Stimulated activated CD8-positive, alpha-beta memory T cell treated with anti-CD3 and anti-CD28 coated beads, Interleukin-12 subunit alpha, Interleukin-12 subunit beta, amount 100 ng/mL, for 4 hours (primary cell): Measurements from ENCODE around the gene ARFIP1.
"Not testable (repeated sequence)": the region's sequence is repeated elsewhere in the genome, so short reads cannot be mapped to it uniquely, and the experiment has no call there.

Experiments used
- DNase-seq: peaks from one replicate; pipeline ENCODE4 v3.0.0-alpha.2; 2020; ENCODE audit warnings: low read depth

The ARFIP1 gene, protein sequence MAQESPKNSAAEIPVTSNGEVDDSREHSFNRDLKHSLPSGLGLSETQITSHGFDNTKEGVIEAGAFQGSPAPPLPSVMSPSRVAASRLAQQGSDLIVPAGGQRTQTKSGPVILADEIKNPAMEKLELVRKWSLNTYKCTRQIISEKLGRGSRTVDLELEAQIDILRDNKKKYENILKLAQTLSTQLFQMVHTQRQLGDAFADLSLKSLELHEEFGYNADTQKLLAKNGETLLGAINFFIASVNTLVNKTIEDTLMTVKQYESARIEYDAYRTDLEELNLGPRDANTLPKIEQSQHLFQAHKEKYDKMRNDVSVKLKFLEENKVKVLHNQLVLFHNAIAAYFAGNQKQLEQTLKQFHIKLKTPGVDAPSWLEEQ

DNA sequence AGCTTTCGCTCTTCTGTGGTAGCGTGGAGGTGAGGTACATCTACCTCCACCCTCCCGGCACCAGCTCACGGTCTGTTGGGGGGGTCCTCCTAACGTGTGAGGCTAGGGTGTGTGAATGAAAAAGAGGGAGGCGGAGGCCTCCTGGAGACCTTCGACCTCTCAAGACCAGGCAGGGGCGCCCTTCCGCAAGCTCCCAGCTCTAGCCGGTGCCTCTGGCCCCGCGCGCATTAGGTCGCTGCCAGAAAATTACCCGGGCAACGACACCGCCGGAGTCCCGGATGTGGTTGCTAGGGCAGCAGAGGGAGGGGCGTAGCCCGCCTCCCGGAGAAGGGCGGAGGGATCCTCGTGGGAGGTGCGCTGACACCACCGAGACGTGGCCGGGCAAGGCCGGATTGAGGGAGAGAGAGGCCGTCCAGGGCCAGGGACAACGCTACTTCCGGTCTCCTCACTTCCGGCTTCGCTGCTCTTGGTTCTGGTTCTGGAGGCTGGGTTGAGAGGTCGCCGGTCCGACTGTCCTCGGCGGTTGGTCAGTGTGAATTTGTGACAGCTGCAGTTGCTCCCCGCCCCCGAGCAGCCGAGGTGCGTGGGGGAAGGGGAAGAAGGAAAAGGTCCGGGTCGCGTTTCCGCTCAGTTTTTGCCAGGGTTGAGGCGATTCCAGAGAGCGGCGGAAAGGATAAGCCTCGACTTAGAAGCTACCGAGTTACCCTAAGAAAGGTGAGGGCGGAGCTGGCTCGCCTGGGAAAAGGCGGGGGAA lies at the start of gene ARFIP1, which contains the start of gene TIGD4:
Gene ARFIP1, plus strand, starts transcription at position 442 of the 754 bp plus-strand sequence. CDS start 49,680 bp downstream, outside the sequence.
Gene TIGD4, minus strand, starts transcription at position 218 of the 754 bp plus-strand sequence. CDS start 8,726 bp downstream, outside the sequence.
- peak; percentile 91 for DNase-seq

DNA sequence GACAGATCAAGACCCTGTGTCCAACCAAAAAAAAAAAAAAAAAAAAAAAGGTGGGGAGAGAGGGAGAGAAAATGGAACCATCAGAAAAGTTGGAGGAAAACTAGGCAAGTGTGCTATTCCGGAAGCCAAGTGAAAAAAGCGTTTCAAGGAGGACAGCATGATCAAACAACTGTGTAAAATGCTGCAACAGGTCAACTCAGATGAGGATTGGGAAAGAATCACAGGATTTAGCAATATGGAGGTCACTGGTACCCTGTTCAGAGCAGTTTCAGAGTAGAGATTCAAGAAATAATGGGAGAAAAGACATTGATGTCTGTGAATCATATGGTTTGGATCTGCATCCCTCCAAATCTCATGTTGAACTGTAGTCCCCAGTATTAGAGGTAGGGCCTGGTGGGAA lies 47.8 kb upstream of the ARFIP1 start:
- DNase-seq, result no peak

DNA sequence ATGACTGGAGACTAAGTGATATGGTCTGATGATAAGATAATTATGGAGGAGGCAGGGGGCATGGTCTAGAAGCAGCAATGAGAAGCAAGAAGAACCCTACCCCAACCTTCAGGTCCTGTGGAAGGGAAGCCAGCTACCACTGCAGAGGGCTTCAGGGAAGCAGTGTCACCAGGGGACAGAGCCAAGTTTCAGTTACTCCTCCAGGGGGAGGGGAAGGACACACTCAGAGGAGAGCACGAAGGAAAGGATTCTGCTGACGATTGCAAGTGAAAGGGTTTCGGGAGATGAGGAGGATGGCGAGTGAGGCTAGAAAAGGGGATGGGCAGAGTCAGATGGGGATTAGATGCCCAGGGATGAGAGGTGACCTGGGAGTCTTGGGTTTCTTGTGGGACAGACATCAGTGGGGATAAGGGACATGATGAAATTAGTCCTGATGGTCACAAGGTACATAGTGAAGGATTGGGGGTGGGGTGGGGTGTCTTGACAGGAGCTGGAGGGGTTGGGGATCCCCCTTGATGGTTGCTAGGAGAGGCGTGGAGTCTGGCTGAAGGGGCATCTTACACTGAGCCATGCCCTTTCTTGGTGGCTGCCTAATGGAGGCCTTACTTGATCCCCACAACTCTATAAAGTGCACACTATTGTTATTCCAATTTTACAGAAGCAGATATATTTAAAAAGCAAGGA lies 45.6 kb upstream of the ARFIP1 start:
- DNase-seq, result no peak

DNA sequence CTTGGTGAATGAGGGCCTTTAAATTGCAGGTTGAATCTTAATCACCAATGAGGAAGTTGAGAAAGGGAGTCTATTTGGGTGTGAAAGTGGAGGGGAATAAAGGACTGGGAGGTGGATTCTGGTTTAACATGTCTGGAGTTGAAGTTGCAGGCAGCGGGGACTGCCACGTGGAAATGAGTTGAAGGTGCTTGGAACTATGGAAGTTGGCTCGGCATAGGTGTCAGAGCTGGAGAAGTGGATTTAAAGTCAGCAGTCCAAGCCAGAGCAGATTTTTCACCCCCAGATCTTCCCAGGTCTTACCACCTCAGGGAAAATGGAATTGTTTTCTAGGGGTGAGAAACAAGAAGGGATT lies 45.1 kb upstream of the ARFIP1 start:
- DNase-seq, result no peak

DNA sequence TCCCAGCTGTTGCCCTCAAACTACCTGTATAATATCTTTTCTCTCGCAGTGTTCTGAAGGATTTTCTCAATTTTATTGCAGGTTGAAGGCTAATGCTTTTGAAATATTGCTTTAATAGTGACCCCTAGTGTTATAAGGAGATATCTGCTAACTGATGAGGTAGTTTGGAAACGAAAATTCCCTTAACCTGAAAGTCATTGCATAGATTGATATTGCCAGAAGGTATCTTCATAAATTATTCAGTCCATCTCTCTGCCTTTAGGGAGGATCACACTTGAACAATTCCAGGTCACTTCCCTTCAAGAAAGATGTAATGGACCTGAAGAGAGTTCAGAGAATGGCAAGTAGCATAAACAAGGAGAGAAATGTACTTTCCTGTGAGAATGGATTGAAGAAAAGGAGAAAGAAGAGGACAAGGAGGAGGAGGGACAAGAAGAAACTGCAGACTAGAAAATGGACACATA lies 44.3 kb upstream of the ARFIP1 start:
- DNase-seq, result no peak

DNA sequence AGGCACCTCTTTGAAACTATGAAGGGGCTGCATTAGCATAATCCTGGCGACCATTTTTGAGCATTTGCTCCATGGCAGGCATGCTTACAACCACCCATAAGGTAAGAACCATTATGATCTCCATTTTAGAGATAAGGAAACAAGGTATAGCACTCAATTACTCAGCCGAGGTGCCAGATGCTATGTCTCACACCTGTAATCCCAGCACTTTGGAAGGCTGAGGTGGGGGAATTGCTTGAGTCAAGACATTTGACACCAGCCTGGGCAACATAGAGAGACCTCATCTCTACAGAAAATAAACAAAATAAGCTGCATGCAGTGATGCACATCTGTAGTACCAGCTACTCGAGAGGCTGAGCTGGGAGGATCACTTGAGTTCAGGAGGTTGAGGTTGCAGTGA lies 43.8 kb upstream of the ARFIP1 start:
- no peak for DNase-seq

DNA sequence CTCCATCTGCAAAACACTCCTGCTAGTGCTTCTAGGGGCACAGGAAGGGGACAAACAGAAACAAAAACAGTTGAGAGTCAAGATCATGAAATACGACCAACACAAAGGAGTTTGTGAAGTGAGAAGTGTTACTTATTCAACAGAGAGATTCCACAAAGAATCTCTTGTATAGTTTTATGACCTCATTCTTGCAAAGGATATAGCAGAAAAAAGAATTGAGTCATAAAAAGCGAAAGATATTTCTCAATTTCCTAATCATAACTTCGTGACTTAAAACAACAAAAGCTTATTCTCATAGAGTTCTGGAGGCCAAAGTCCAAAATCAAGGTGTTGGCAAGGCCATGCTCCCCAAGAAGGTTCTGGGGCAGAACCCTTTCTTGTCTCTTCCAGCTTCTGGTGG lies 40.9 kb upstream of the ARFIP1 start:
- no peak for DNase-seq

DNA sequence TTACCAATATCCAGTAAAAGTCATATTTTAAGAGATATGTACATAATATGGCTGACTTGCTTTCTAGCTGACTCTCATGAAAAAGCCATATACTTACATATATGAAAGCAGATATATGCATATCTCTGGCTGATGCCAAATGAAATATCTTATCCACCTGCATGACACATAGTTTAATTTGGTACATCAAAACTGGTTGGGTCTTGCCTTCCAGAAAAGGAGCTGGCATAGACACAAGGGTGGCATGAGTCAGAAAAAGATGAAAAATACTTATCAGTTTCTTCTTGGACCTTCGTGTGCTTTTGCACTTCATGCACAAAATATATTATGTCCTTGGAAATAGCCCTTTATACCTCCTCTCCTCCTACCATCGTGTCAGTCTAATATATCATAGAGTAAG lies 32.3 kb upstream of the ARFIP1 start:
- DNase-seq, result no peak

DNA sequence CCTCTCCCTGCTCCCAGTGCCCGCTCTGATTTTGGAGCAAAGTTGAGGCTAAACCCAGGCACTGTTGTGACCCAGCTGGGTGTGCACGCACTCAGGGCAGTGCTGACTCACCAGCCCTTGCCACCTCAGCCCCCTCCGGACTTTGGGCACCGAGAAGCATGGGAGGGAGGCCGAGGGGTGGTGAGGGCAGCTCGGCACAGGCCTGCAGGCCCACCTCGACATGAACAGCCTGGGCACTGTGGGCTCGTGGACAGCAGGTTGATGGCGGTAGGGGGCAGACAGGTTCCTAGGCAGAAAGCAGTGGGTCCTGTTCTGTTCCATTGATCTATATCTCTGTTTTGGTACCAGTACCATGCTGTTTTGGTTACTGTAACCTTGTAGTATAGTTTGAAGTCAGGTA lies 31.1 kb upstream of the ARFIP1 start:
- DNase-seq, result no peak

DNA sequence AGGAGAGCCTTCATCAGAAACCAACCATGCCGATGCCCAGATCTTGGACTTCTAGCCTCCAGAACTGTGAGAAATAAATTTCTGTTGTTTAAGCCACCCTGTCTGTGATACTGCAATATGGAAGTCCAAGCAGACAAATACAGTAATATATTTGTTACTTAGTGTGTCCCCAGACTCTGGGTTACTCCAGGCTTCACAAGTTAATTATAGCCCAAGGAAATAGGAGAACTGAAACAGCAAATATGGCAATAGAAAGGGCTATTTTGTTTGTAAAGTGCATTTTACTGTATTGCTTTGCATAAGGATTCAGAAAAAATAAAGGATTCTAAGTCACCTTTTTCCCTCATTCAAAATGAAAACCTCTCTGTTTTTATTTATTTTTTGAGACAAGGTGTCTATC lies 16.0 kb upstream of the ARFIP1 start:
- no peak for DNase-seq

DNA sequence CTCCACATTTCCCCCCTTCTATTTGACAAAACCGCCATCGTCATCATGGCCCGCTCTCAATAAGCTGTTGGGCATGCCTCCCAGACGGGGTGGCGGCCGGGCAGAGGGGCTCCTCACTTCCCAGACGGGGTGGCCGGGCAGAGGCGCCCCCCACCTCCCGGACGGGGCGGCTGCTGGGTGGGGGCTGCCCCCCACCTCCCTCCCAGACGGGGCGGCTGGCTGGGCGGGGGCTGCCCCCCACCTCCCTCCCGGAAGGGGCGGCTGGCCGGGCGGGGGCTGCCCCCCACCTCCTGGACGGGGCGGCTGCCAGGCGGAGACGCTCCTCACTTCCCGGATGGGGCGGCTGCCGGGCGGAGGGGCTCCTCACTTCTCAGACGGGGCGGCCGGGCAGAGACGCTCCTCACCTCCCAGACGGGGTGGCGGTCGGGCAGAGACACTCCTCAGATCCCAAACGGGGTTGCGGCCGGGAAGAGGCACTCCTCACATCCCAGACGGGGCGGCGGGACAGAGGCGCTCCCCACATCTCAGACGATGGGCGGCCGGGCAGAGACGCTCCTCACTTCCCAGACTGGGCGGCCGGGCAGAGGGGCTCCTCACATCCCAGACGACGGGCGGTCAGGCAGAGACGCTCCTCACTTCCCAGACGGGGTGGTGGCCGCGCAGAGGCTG lies 14.6 kb upstream of the ARFIP1 start:
- not testable (repeated sequence) for DNase-seq

DNA sequence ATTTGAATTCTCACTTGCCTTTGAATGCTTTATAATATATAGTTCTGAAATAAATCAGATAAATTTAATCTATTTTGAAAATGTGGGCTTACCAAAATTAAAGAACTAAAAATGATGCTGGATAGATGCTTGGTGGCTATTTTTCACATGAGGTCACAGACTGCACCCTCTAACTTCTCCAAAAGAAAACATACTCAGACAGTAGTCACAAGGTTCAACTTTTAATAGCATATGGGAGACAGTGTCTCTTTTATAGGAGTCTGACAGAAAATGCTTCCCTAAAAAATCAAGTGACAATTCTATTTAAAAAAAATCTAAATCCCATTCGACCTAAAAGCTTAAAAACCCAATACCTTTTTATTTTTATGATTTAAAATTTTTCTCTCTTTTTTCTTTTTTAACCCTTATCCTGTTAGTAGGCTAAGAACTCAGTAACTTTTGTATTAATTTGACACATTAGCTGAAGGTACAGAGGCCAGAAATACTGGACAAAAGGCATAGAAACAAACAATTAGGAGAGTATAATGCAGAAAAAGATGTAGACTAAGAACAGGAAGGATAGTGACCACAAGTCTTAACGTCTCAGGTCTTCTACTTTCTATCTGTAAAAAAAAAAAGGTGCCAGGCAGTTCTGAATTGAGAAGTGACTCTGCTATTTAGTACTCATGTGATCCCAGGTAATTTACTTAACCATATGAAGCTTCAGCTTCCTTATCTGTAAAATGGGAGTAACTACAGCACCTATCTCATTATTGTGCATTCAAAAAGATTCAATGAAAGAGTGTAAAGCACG lies 7.8 kb upstream of the ARFIP1 start:
- no peak for DNase-seq

DNA sequence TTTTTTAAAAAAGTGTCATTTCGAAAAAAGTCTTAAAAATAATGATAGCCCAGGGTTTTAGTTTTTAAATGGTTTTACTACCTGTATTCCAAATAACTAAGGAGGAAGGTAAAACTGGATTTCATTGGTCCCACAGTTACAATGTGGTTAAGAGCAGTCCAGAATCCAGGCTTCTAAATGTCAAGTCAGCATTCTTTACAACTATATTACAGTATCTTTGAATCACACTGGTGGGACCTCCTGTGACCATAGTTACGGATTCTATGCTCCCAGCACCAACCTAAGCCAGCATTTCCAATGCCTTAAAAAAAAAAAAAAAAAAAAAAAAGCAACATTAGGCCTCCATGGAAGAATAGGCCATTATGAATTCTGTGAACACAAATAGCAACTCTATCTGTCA lies 6.4 kb upstream of the ARFIP1 start:
- no peak for DNase-seq

DNA sequence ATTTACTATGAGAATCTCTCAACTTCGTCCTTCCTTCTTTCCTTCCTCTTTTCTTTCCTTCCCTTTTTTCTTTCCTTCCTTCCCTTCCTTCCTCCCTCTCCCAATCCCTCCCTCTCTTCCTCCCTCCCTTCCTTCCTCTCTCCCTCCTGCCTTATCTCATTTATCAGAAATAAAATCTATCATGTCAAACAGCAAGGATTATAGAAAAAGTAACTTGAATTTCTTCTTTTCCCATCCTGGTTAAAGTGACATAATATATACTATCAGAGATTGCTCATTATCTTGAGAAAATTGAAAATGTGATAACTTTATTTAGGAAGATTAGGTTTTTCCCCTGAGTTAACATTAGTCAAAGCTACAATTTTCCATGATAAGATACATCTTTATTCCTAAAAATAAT lies 5.8 kb upstream of the ARFIP1 start:
- no peak for DNase-seq

DNA sequence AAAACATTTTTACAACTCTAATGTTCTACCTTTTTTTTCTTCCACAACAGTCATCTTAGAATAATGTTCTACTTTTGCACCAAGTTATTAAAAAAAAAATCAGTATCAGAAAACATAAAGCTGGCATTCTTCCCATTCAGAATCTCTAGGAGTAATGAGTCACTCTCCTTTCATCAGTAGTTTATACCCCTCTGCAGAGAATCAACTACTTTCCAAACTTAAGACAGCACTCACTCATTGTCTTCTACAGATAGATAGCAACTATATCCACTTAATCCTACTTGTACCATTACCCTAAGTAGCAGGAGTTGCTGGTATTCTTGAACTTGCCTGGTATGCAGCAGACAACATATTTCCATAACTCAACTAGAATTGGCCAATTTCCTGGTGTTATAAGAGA lies 3.4 kb upstream of the ARFIP1 start:
- DNase-seq, result no peak

DNA sequence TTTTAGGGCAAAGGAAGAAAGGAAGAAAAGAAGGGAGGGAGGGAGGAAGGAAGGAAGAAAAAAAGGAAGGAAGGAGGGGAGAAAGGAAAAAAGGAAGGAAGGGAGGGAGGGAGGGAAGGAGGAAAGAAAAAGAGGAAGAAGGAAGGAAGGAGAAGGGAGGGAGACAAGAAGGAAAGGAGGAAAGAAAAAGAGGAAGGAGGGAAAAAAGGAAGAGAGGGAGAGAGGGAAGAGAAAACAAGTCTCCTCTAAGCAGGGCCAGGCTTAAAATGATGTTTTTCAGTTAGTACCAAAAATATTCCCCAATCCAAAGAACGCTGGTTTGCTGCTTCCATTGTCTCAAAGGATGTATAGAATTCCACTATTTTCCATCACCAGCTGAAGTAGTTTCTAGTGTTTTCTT lies 2.3 kb upstream of the ARFIP1 start:
- no peak for DNase-seq

DNA sequence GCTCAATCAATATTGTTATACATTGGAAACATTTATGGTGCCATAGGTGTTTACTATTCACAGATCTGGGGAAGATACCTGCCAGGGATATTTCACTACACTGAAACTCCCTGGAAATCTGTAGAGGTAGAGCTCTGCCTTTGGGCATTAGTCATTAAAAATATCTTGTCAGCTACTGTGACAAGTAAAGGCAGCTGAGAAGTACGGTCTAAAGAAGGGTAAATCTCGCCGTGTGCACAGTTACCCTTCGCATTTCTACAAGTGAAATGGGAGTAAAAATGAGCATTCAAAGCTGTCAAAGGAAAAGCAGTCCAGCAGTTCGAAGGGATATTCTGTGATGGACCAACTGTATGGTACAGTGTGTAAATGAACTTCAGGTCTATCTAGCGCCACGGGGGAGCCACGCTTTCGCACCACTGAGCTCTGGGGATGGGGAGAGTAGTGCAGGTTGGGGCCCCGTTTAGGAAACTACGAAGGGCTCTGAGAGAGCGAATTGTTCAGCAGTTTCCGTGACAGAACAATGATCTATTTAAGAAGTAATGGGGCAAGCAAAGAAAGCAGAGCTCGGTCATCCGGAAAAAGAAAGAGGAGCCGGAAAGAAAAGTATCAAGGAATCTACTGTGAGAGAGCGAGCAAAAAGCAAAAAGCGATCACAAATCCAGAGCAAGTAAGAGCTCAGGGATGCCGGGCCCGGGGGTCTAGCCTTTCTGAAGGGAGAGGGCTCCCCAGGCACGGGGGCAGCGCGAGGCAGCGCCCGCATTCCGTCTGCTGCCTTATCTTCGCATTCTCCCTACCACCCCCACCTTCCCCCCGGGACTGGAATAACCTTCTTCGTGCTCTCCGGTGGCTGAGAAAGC lies 870 bp upstream of the ARFIP1 start:
- DNase-seq, result peak; percentile 2

DNA sequence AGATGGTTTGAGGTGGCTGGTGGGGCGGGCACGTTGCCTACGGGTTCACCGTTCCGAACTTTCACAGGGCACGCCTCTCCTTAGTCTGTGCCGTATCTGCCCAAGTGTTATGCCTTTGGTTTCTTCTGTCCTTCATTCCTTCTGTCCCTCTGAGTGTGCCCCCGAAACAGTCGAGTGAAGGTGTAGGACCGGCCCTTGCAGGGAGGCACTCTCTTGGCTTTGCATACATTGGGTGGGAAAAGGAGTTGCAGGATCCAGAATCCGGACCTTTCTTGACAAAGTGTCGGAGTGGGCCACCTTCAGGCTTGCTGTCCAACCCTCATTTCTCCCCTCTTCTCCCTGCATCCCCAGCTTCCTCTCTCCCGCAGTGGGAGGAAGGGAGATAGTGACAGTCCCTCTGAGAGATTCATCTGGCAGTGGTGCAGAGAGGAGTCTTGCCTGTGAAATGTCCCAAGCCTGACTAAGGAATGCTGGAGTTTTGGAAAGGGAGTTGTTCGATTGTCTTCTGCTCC lies 569 bp downstream of the ARFIP1 start:
- DNase-seq, result no peak

DNA sequence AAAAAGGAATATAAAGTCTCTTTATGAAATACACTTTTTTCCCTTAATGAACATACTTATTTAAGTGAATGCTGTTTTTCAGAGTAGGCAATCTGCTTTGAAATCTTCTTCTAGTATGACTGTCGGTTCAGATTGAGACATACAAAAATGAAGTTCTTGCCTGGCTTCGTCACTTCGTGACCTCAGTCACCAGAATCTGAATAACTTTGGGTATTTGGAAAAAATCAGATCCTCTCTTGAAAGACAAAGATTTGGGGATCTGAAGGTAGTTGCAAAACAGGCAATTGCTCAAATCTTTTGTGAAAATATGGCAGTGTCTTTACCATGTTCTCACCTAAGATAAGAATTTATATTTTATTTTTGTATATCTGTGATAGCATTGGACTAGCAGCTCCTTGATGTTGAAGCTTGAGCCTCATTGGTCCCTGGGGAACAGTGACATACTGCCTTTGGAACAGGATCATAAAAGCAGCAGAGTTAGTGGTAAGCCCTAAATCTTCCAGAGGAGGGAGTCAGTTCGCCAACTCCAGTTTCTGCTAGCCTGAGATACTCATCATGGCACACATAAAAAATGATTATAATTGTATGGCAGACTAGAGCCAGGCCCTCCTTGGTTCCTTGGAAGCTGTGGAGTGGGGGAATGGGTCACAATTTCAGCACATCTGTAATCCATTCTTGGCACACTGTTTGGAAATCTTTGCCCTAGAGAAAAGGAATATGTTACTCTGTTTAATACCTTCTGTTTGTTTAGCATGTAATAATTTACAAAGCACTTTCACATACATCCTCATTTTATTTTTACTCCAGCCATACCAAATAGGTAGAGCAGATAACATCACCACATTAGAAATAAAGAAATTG lies 5.0 kb downstream of the ARFIP1 start:
- DNase-seq, result no peak
